Measurements from ENCODE around the gene ZDHHC1.
"Not testable (repeated sequence)": the region's sequence is repeated elsewhere in the genome, so short reads cannot be mapped to it uniquely, and the experiment has no call there.

The ZDHHC1 gene

GRCh38 chr16:67352463-67352862 lies 63.8 kb downstream of the ZDHHC1 start:
- DNase-seq: not testable (repeated sequence)

GRCh38 chr16:67350324-67350723 lies 66.0 kb downstream of the ZDHHC1 start:
- no peak for DNase-seq

- peak; percentile 15 to 63 for DNase-seq
Measured at GRCh38 chr16:67349172-67349571, 67.1 kb downstream of the ZDHHC1 start.

- DNase-seq: no peak
Measured at GRCh38 chr16:67346341-67346740, 69.9 kb downstream of the ZDHHC1 start.

GRCh38 chr16:67345401-67345800 lies 70.9 kb downstream of the ZDHHC1 start:
- DNase-seq: peak in 1 of 2 donors; percentile 7

Measured in inflammatory macrophage (primary cell).